ENCODE results near the gene GLRX. TPM values are rescaled to one million over a fixed set of nuclear protein-coding genes. Genes with fewer than 3 reads are reported as not detected.

The GLRX gene
- total RNA-seq, 6 experiments from 2014 or later = 139 to 183 (median 150) TPM

- H3K4me1 Mint-ChIP-seq (ENCODE audit: low read depth) = peaks cover 53% of the 10 kb centered on the region
- no peak for TF ChIP-seq CTCF (IDR thresholded peaks at IDR 0.05)
- no peaks in the 10 kb centered on the region for H3K27me3 Mint-ChIP-seq (ENCODE audit: insufficient read depth)
- H3K27ac Mint-ChIP-seq = peak overlapping the region; percentile 61
- H3K36me3 Mint-ChIP-seq (ENCODE audit: low read depth) = no peaks in the 10 kb centered on the region
- H3K4me3 Mint-ChIP-seq = no peak overlapping the region; the same call in 1 of the 2 replicates
- H3K9me3 Mint-ChIP-seq = no peaks in the 10 kb centered on the region
- peak; percentile 57 for DNase-seq
Measured at GRCh38 chr5:95848701-95849100, 26.2 kb upstream of the GLRX start.

- Mint-ChIP-seq H3K4me1 (ENCODE audit: low read depth) (peaks cover 68% of the 10 kb centered on the region), H3K4me3 (no peak overlapping the region), H3K36me3 (ENCODE audit: low read depth) (no peaks in the 10 kb centered on the region), H3K9me3 (no peaks in the 10 kb centered on the region), H3K27me3 (ENCODE audit: insufficient read depth) (no peaks in the 10 kb centered on the region), H3K27ac (no peak overlapping the region)
- peak; percentile 61 for TF ChIP-seq CTCF (IDR thresholded peaks at IDR 0.05)
- no peak for DNase-seq
Measured at GRCh38 chr5:95847261-95847592, 24.7 kb upstream of the GLRX start.

GRCh38 chr5:95846554-95847260 lies 24.2 kb upstream of the GLRX start:
- H3K36me3 Mint-ChIP-seq (ENCODE audit: low read depth) = no peaks in the 10 kb centered on the region
- peak overlapping the region; percentile 41; the same call in 1 of the 2 replicates for H3K27ac Mint-ChIP-seq
- H3K4me1 Mint-ChIP-seq (ENCODE audit: low read depth) = peaks cover 73% of the 10 kb centered on the region
- no peak overlapping the region for H3K4me3 Mint-ChIP-seq
- peak; percentile 62 for DNase-seq
- no peaks in the 10 kb centered on the region for H3K27me3 Mint-ChIP-seq (ENCODE audit: insufficient read depth)
- no peaks in the 10 kb centered on the region for H3K9me3 Mint-ChIP-seq
- peak; percentile 98 for TF ChIP-seq CTCF (IDR thresholded peaks at IDR 0.05)

GRCh38 chr5:95845391-95845790 lies 22.9 kb upstream of the GLRX start:
- Mint-ChIP-seq H3K27ac (no peak overlapping the region), H3K4me3 (no peak overlapping the region), H3K4me1 (ENCODE audit: low read depth) (peaks cover 86% of the 10 kb centered on the region), H3K27me3 (ENCODE audit: insufficient read depth) (no peaks in the 10 kb centered on the region), H3K36me3 (ENCODE audit: low read depth) (no peaks in the 10 kb centered on the region), H3K9me3 (no peaks in the 10 kb centered on the region)
- no peak for DNase-seq
- no peak for TF ChIP-seq CTCF (IDR thresholded peaks at IDR 0.05)

- peak; percentile 54 for DNase-seq
- Mint-ChIP-seq H3K9me3 (no peaks in the 10 kb centered on the region), H3K4me3 (no peak overlapping the region), H3K27me3 (ENCODE audit: insufficient read depth) (no peaks in the 10 kb centered on the region; the same call in 1 of the 2 replicates), H3K27ac (peak overlapping the region; percentile 88), H3K36me3 (ENCODE audit: low read depth) (no peaks in the 10 kb centered on the region), H3K4me1 (ENCODE audit: low read depth) (peaks cover 77% of the 10 kb centered on the region)
- TF ChIP-seq CTCF (IDR thresholded peaks at IDR 0.05) = no peak
Measured at GRCh38 chr5:95843733-95844223, 21.3 kb upstream of the GLRX start.

Measured in HFFc6 (cell line).